H1 (cell line): ENCODE data around the gene G2E3. TPM values are rescaled to one million over a fixed set of nuclear protein-coding genes. Genes with fewer than 3 reads are reported as not detected.

Experiments
- CTCF ChIA-PET: fragments of 300-600 bp; sonication (Branson Sonifier 250); formaldehyde crosslinking; loops from one replicate; lab custom pipeline; 2021; ENCODE audit not compliant: partially characterized antibody; lab: Charles Lee
- POLR2A ChIA-PET: fragments of 300-600 bp; sonication (Branson Sonifier 250); formaldehyde crosslinking; loops from one replicate; lab custom pipeline; 2021; ENCODE audit warnings: inconsistent platforms; ENCODE audit not compliant: partially characterized antibody; lab: Charles Lee
- DNase-seq, 2 experiments: peaks; one replicate each; pipeline versions ENCODE4 v3.0.0 to v3.0.0-alpha.2; 2010 to 2022; ENCODE audit warnings: low spot score in 2 of 2, low read depth in 1 of 2, mixed read lengths in 1 of 2
- FAIRE-seq: peaks from 2 replicates; lab custom pipeline; 2011; peaks lifted over from hg19 to GRCh38; lab: Jason Lieb, UNC
- H2AFZ ChIP-seq: 2 replicates; pipeline ENCODE4 v1.8.1; 2012; ENCODE audit warnings: low read length, inconsistent platforms
- H2AK5ac ChIP-seq: 2 replicates; pipeline ENCODE4 v1.6.1; 2013; ENCODE audit warnings: low read depth, low read length
- H2BK120ac ChIP-seq: replicated peaks from 2 replicates; pipeline ENCODE3; 2013; ENCODE audit warnings: low read depth, low read length, inconsistent platforms
- H2BK12ac ChIP-seq: 2 replicates; pipeline ENCODE4 v1.6.1; 2013; ENCODE audit warnings: low read depth, low read length
- H2BK15ac ChIP-seq: 2 replicates; pipeline ENCODE4 v1.6.1; 2013; ENCODE audit warnings: low read length
- H2BK20ac ChIP-seq: 2 replicates; pipeline ENCODE4 v1.6.1; 2013; ENCODE audit warnings: low read length
- H2BK5ac ChIP-seq: 2 replicates; pipeline ENCODE4 v1.6.1; 2013; ENCODE audit warnings: low read depth, low read length
- H3K14ac ChIP-seq: 2 replicates; pipeline ENCODE4 v1.6.1; 2013; ENCODE audit warnings: inconsistent platforms; ENCODE audit not compliant: insufficient read length
- H3K18ac ChIP-seq: 2 replicates; pipeline ENCODE4 v1.6.1; 2013; ENCODE audit warnings: low read length; ENCODE audit errors: extremely low read depth
- H3K23ac ChIP-seq: 2 replicates; pipeline ENCODE4 v1.6.1; 2013; ENCODE audit warnings: inconsistent platforms; ENCODE audit not compliant: insufficient read length
- H3K23me2 ChIP-seq: 2 replicates; pipeline ENCODE4 v1.6.1; 2013; ENCODE audit warnings: low read depth, low read length
- H3K27ac ChIP-seq: 2 replicates; pipeline ENCODE4 v1.6.1; 2011; ENCODE audit warnings: low read depth, low read length, inconsistent platforms
- H3K27me3 ChIP-seq, 4 experiments: replicated peaks in 1 of 4; 1 replicate in 1 of 4; 2 replicates in 3 of 4; pipeline versions ENCODE4 v1.6.1 to v1.8.1; 2011 to 2013; ENCODE audit warnings: low read length in 3 of 4, mild to moderate bottlenecking in 3 of 4, inconsistent platforms in 2 of 4, mixed read lengths in 2 of 4, moderate library complexity in 1 of 4; ENCODE audit not compliant: control insufficient read depth in 3 of 4, insufficient read depth in 3 of 4; ENCODE audit errors: extremely low read depth in 1 of 4
- H3K36me3 ChIP-seq, 4 experiments: 2 replicates each; pipeline versions ENCODE4 v1.6.1 to v1.8.1; 2011 to 2013; ENCODE audit warnings: mild to moderate bottlenecking in 4 of 4, low read length in 3 of 4, moderate library complexity in 2 of 4, control low read depth in 1 of 4, inconsistent platforms in 1 of 4; ENCODE audit not compliant: insufficient read depth in 4 of 4, control insufficient read depth in 2 of 4
- H3K4ac ChIP-seq: replicated peaks from 2 replicates; pipeline ENCODE3; 2013; ENCODE audit warnings: low read length, low read depth, mixed read lengths, inconsistent platforms; ENCODE audit not compliant: insufficient read length
- H3K4me1 ChIP-seq, 4 experiments: replicated peaks in 1 of 4; 1 replicate in 1 of 4; 2 replicates in 3 of 4; pipeline versions ENCODE4 v1.6.1 to v1.8.1; 2011 to 2013; ENCODE audit warnings: low read length in 3 of 4, inconsistent platforms in 2 of 4, mixed read lengths in 1 of 4; ENCODE audit not compliant: insufficient read depth in 4 of 4, control insufficient read depth in 3 of 4
- H3K4me2 ChIP-seq, 2 experiments: 2 replicates each; pipeline versions ENCODE4 v1.6.1 to v1.8.1; 2011 to 2013; ENCODE audit warnings: low read depth in 2 of 2, low read length in 2 of 2, control low read depth in 1 of 2, inconsistent platforms in 1 of 2, mild to moderate bottlenecking in 1 of 2; ENCODE audit not compliant: insufficient read depth in 1 of 2
- H3K4me3 ChIP-seq, 4 experiments: fragments of 200-600, 300-600 bp in 1 of 4; sonication (generic), shearing (Covaris generic), sonication (Bioruptor Twin) in 1 of 4; 2 replicates each; pipeline versions ENCODE4 v1.5.1 to v1.8.1; 2011 to 2016; ENCODE audit warnings: low read length in 4 of 4, low read depth in 3 of 4, control low read depth in 2 of 4, inconsistent platforms in 2 of 4, mild to moderate bottlenecking in 2 of 4, mixed read lengths in 1 of 4, moderate library complexity in 1 of 4; ENCODE audit not compliant: insufficient read depth in 2 of 4; ENCODE audit errors: extremely low read depth in 1 of 4
- H3K56ac ChIP-seq: replicated peaks from 2 replicates; pipeline ENCODE3; 2013; ENCODE audit warnings: low read depth, mild to moderate bottlenecking, mixed read lengths, low read length, inconsistent platforms; ENCODE audit not compliant: insufficient read length
- H3K79me1 ChIP-seq: 2 replicates; pipeline ENCODE4 v1.6.1; 2013; ENCODE audit warnings: low read depth, low read length, control low read depth
- H3K79me2 ChIP-seq, 2 experiments: 2 replicates each; pipeline versions ENCODE4 v1.6.1 to v1.8.1; 2012 to 2013; ENCODE audit warnings: low read length in 2 of 2, mild to moderate bottlenecking in 2 of 2, inconsistent platforms in 1 of 2; ENCODE audit not compliant: insufficient read depth in 2 of 2, control insufficient read depth in 1 of 2
- H3K9ac ChIP-seq, 4 experiments: replicated peaks in 1 of 4; 1 replicate in 1 of 4; 2 replicates in 3 of 4; pipeline versions ENCODE4 v1.6.1 to v1.8.1; 2011 to 2013; ENCODE audit warnings: low read depth in 3 of 4, low read length in 3 of 4, control low read depth in 2 of 4, mild to moderate bottlenecking in 2 of 4, moderate library complexity in 2 of 4, inconsistent platforms in 1 of 4; ENCODE audit errors: extremely low read depth in 1 of 4
- H3K9me3 ChIP-seq, 2 experiments: 2 replicates each; pipeline versions ENCODE4 v1.6.1 to v1.8.1; 2012 to 2013; ENCODE audit warnings: mild to moderate bottlenecking in 2 of 2, moderate library complexity in 2 of 2, control low read depth in 1 of 2, inconsistent platforms in 1 of 2, low read depth in 1 of 2, low read length in 1 of 2, mixed read lengths in 1 of 2; ENCODE audit not compliant: insufficient read depth in 2 of 2
- H4K20me1 ChIP-seq, 2 experiments: replicated peaks in 1 of 2; 2 replicates each; pipeline versions ENCODE3 to v1.8.1; 2011 to 2013; ENCODE audit warnings: inconsistent platforms in 2 of 2, low read length in 2 of 2, mild to moderate bottlenecking in 1 of 2; ENCODE audit not compliant: insufficient read depth in 2 of 2, control insufficient read depth in 1 of 2
- H4K5ac ChIP-seq: 2 replicates; pipeline ENCODE4 v1.6.1; 2013; ENCODE audit warnings: low read length, low read depth, mixed read lengths, inconsistent platforms; ENCODE audit not compliant: insufficient read length
- H4K8ac ChIP-seq: 2 replicates; pipeline ENCODE4 v1.8.0; 2013; ENCODE audit warnings: mild to moderate bottlenecking, moderate library complexity, low read length, inconsistent platforms; ENCODE audit not compliant: insufficient read depth; ENCODE audit errors: extremely low read depth
- H4K91ac ChIP-seq: replicated peaks from 2 replicates; pipeline ENCODE3; 2013; ENCODE audit warnings: low read length, mixed read lengths, inconsistent platforms; ENCODE audit not compliant: insufficient read length
- CBX8 ChIP-seq: fragments of 300-800, 300-1000 bp; sonication (generic); IDR thresholded peaks from 2 replicates; pipeline ENCODE4 v1.7.1; 2016; ENCODE audit warnings: low read depth, low read length, borderline replicate concordance
- CEBPB ChIP-seq: IDR thresholded peaks from 2 replicates; pipeline ENCODE4 v1.6.1; 2012; ENCODE audit warnings: low read depth, low read length
- EGR1 ChIP-seq: IDR thresholded peaks from 2 replicates; pipeline ENCODE4 v1.6.1; 2011; ENCODE audit warnings: low read depth, low read length, borderline replicate concordance
- EZH2 ChIP-seq: fragments of 200-600 bp; sonication (generic); IDR thresholded peaks from 2 replicates; pipeline ENCODE4 v1.7.1; 2012; ENCODE audit warnings: low read depth, mild to moderate bottlenecking, moderate library complexity, low read length, inconsistent platforms; ENCODE audit not compliant: severe bottlenecking
- JUND ChIP-seq: IDR thresholded peaks from 2 replicates; pipeline ENCODE4 v1.6.1; 2011; ENCODE audit warnings: mild to moderate bottlenecking, improper control_type of control experiment, low read length
- KDM1A ChIP-seq: fragments of 200-600, 300-600 bp; sonication (generic); IDR thresholded peaks from 2 replicates; pipeline ENCODE4 v1.7.1; 2016; ENCODE audit warnings: mild to moderate bottlenecking, low read length, borderline replicate concordance
- MAX ChIP-seq: IDR thresholded peaks from 2 replicates; pipeline ENCODE4 v1.6.1; 2012; ENCODE audit warnings: inconsistent platforms
- PHF8 ChIP-seq: fragments of 200-600 bp; sonication (generic); conservative IDR thresholded peaks from 2 replicates; pipeline ENCODE4 v1.7.1; 2012; ENCODE audit warnings: low read depth, mild to moderate bottlenecking, inconsistent platforms, low read length, moderate library complexity
- RAD21 ChIP-seq, 2 experiments: IDR thresholded peaks in 1 of 2; conservative IDR thresholded peaks in 1 of 2; 2 replicates each; pipeline ENCODE4 v1.6.1; 2011; ENCODE audit warnings: low read depth in 2 of 2, low read length in 2 of 2, improper control_type of control experiment in 1 of 2, inconsistent platforms in 1 of 2, mild to moderate bottlenecking in 1 of 2, moderate library complexity in 1 of 2
- RFX5 ChIP-seq: IDR thresholded peaks from 2 replicates; pipeline ENCODE4 v1.6.1; 2011; ENCODE audit warnings: low read depth, low read length, improper control_type of control experiment, borderline replicate concordance
- SAP30 ChIP-seq: fragments of 300-600 bp; sonication (generic); IDR thresholded peaks from 2 replicates; pipeline ENCODE4 v1.7.1; 2012; ENCODE audit warnings: low read length, moderate library complexity, mild to moderate bottlenecking, inconsistent platforms; ENCODE audit not compliant: insufficient read depth, insufficient replicate concordance
- SP4 ChIP-seq: IDR thresholded peaks from 2 replicates; pipeline ENCODE4 v1.6.1; 2012; ENCODE audit warnings: low read length, inconsistent platforms
- WGBS, 2 experiments: shearing (Covaris generic) in 1 of 2; methylation state at CpG; one replicate each; pipeline versions ENCODE4 v1.1.6 to v1.1.7; 2013 to 2015; ENCODE audit warnings: low lambda C conversion rate in 2 of 2, mixed read lengths in 2 of 2, inconsistent platforms in 1 of 2, low coverage in 1 of 2, missing lambda C conversion rate in 1 of 2; ENCODE audit not compliant: insufficient replicate concordance in 2 of 2, insufficient coverage in 1 of 2, insufficient read length in 1 of 2; ENCODE audit errors: extremely low coverage in 1 of 2, missing lambda C conversion rate in 1 of 2; 5-methylcytosine and 5-hydroxymethylcytosine counted together
- polyA plus RNA-seq, 7 experiments: library from polyadenylated mRNA; depleted of rRNA in 3 of 7; stranded (reverse) in 5 of 7; unstranded in 2 of 7; fragments of >200 nt in 5 of 7; fragments of 200-250 nt in 2 of 7; gene quantifications; 1 replicate in 5 of 7; 2 replicates in 1 of 7; 4 replicates in 1 of 7; pipeline versions ENCODE4 v1.2.1 to v1.2.3, GENCODE V29; 2011 to 2013; ENCODE audit warnings: missing spikeins in 2 of 7, mixed read lengths in 2 of 7
- total RNA-seq: library from RNA; stranded (reverse); fragmentation: NEBNext Ultra II Directional; extraction: Animal tissue kit (Norgen Biotek cat#: 25700); gene quantifications from 2 replicates; pipeline ENCODE4 v1.2.1, GENCODE V29; 2021

Gene G2E3
- total and polyA plus RNA-seq, 2 of the 8 experiments (the other 6 are each of a cell fraction or from before 2014, with no cell fraction given): 9.2 to 72.0 TPM

- TF ChIP-seq MAX (no peak), RAD21 (IDR thresholded peaks at IDR 0.05 in 1 of 2, conservative IDR thresholded peaks at IDR 0.05 in 1 of 2; ENCODE audit: low read depth in 2 of 2, low read length in 2 of 2) (no peak), KDM1A (no peak), SAP30 (no peak), SP4 (no peak), JUND (no peak), CBX8 (no peak), EGR1 (no peak), RFX5 (no peak), CEBPB (no peak), EZH2 (no peak), PHF8 (no peak)
- no peak overlapping the region for H2AK5ac ChIP-seq
- H3K18ac ChIP-seq: no peak overlapping the region
- H3K4me2 ChIP-seq: no peak overlapping the region
- H3K27ac ChIP-seq: no peak overlapping the region
- H3K79me2 ChIP-seq: peaks cover 0 to 14% of the 10 kb centered on the region in 2 experiments; a peak in 1 of 4 replicates
- H3K23me2 ChIP-seq: no peaks in the 10 kb centered on the region
- H2AFZ ChIP-seq: no peak overlapping the region
- H3K4me3 ChIP-seq: no peak overlapping the region
- H3K9ac ChIP-seq: no peak overlapping the region
- no peak overlapping the region for H2BK20ac ChIP-seq
- WGBS, 2 experiments: 90% methylated on average over 2 of the region's 2 CpGs; no CpG with 5 or more reads in 1 of the 2 experiments
- H3K27me3 ChIP-seq: no peaks in the 10 kb centered on the region
- no peaks in the 10 kb centered on the region for H3K4me1 ChIP-seq
- H4K8ac ChIP-seq: no peak overlapping the region
- no peak overlapping the region for H4K91ac ChIP-seq
- no peak overlapping the region for H3K56ac ChIP-seq
- no peak overlapping the region for H2BK15ac ChIP-seq
- FAIRE-seq (no peak), DNase-seq (no peak)
- ChIA-PET CTCF (interaction anchor here (0.9 kb wide), 2 partner anchors 11 to 16 kb away, joined by 3 to 4 read pairs; no protein-coding TSS in a partner anchor), POLR2A (no interaction called here)
- H3K23ac ChIP-seq: no peak overlapping the region
- H3K36me3 ChIP-seq: peaks cover 0 to 57% (median 23%) of the 10 kb centered on the region in 4 experiments
- peaks cover 5 to 15% of the 10 kb centered on the region in 2 experiments; a peak in 2 of 4 replicates for H3K9me3 ChIP-seq
- H3K4ac ChIP-seq: no peak overlapping the region
- peaks cover 0 to 1% of the 10 kb centered on the region in 2 experiments for H4K20me1 ChIP-seq
- H3K79me1 ChIP-seq: no peaks in the 10 kb centered on the region
- H2BK120ac ChIP-seq: no peak overlapping the region
- no peak overlapping the region for H3K14ac ChIP-seq
- H2BK12ac ChIP-seq: no peak overlapping the region
- no peak overlapping the region for H2BK5ac ChIP-seq
- H4K5ac ChIP-seq: no peak overlapping the region
Observed at GRCh38 chr14:30645600-30645999, 86.6 kb downstream of the G2E3 start.
